GM12878 (cell line): ENCODE measurements around the gene RHOXF2. TPM values are rescaled to one million over a fixed set of nuclear protein-coding genes. Genes with fewer than 3 reads are reported as not detected.

ENCODE experiments used
- ATAC-seq: fragments of 200-7000 bp; cut with Tn5 transposase; 3 replicates; pipeline ENCODE4 v1.9.1; 2020; ENCODE audit warnings: mild to moderate bottlenecking, moderate library complexity
- BruUV-seq: library from RNA; stranded (reverse); fragments of 400-500 nt; replicated peaks from 2 replicates; lab custom pipeline; 2021; lab: Mats Ljungman, UMichigan
- CTCF ChIA-PET: fragments of 300-600 bp; sonication (Branson Sonifier 250); formaldehyde crosslinking; extraction: SDS; loops from one replicate; lab custom pipeline; 2021; ENCODE audit warnings: inconsistent platforms; lab: Yijun Ruan, JAX
- POLR2A ChIA-PET: fragments of 350-600 bp; formaldehyde crosslinking; extraction: SDS; loops from one replicate; lab custom pipeline; 2021; ENCODE audit warnings: inconsistent platforms; lab: Charles Lee
- RAD21 ChIA-PET: fragments of 300-600 bp; sonication (Branson Sonifier 250); formaldehyde crosslinking; loops from one replicate; lab custom pipeline; 2023; ENCODE audit warnings: antibody characterized with exemption; ENCODE audit not compliant: unreplicated experiment; lab: Charles Lee
- SMC1A ChIA-PET: fragments of 300-600 bp; sonication (Branson Sonifier 250); formaldehyde crosslinking; loops from one replicate; lab custom pipeline; 2023; ENCODE audit not compliant: unreplicated experiment, uncharacterized antibody; lab: Charles Lee
- DNase-seq: peaks from one replicate; pipeline ENCODE4 v3.0.0-alpha.2; 2011; ENCODE audit warnings: low read depth, low spot score
- FAIRE-seq: peaks from 3 replicates; lab custom pipeline; 2011; peaks lifted over from hg19 to GRCh38; lab: Jason Lieb, UNC
- H2AFZ ChIP-seq: 2 replicates; pipeline ENCODE4 v1.6.0; 2011; ENCODE audit warnings: low read depth, low read length, control low read depth; ENCODE audit not compliant: control insufficient read depth
- H3K27ac ChIP-seq: 2 replicates; pipeline ENCODE4 v1.5.1; 2011; ENCODE audit warnings: control low read depth; ENCODE audit not compliant: control insufficient read depth, insufficient read depth
- H3K27me3 ChIP-seq, 2 experiments: replicated peaks in 1 of 2; 2 replicates each; pipeline versions ENCODE4 v1.6.0 to v1.6.1; 2011; ENCODE audit warnings: low read length in 1 of 2; ENCODE audit not compliant: control insufficient read depth in 2 of 2, insufficient read depth in 2 of 2
- H3K36me3 ChIP-seq, 2 experiments: 2 replicates each; pipeline ENCODE4 v1.5.1; 2011; ENCODE audit warnings: low read length in 1 of 2; ENCODE audit not compliant: control insufficient read depth in 2 of 2, insufficient read depth in 2 of 2
- H3K4me1 ChIP-seq: 2 replicates; pipeline ENCODE4 v1.6.1; 2011; ENCODE audit warnings: mild to moderate bottlenecking, low read length, moderate library complexity, mixed read lengths; ENCODE audit not compliant: control insufficient read depth, insufficient read depth
- H3K4me2 ChIP-seq: 2 replicates; pipeline ENCODE4 v1.6.0; 2011; ENCODE audit warnings: control low read depth; ENCODE audit not compliant: control insufficient read depth, insufficient read depth
- H3K4me3 ChIP-seq: fragments of 200-600 bp; sonication (generic); 2 replicates; pipeline ENCODE4 v1.5.1; 2016
- H3K79me2 ChIP-seq: 2 replicates; pipeline ENCODE4 v1.6.0; 2011; ENCODE audit warnings: low read length; ENCODE audit not compliant: control insufficient read depth, insufficient read depth
- H3K9ac ChIP-seq: 2 replicates; pipeline ENCODE4 v1.8.0; 2011; ENCODE audit warnings: low read length, control low read depth, mixed read lengths; ENCODE audit not compliant: control insufficient read depth, insufficient read depth
- H3K9me3 ChIP-seq: replicated peaks from 3 replicates; pipeline ENCODE4 v1.5.1; 2011; ENCODE audit warnings: mild to moderate bottlenecking, low read length; ENCODE audit not compliant: control insufficient read depth, insufficient read depth
- H4K20me1 ChIP-seq: 2 replicates; pipeline ENCODE4 v1.6.0; 2011; ENCODE audit not compliant: control insufficient read depth, insufficient read depth
- BCL11A ChIP-seq: IDR thresholded peaks from 2 replicates; pipeline ENCODE4 v1.6.1; 2011; ENCODE audit warnings: low read depth, low read length
- BRCA1 ChIP-seq: IDR thresholded peaks from 2 replicates; pipeline ENCODE4 v1.6.1; 2011; ENCODE audit warnings: low read depth, low read length, improper control_type of control experiment
- CBFB ChIP-seq: IDR thresholded peaks from 2 replicates; pipeline ENCODE4 v1.6.1; 2016; ENCODE audit warnings: antibody characterized with exemption, low read depth
- CBX5 ChIP-seq: sonication (generic); IDR thresholded peaks from 2 replicates; pipeline ENCODE4 v1.6.1; 2016; ENCODE audit warnings: low read depth, moderate library complexity, mild to moderate bottlenecking, inconsistent platforms
- CHD2 ChIP-seq: IDR thresholded peaks from 2 replicates; pipeline ENCODE4 v1.6.1; 2011; ENCODE audit warnings: low read depth, low read length, improper control_type of control experiment, borderline replicate concordance
- CHD4 ChIP-seq: fragments of 200-600 bp; sonication (generic); IDR thresholded peaks from 2 replicates; pipeline ENCODE4 v1.6.1; 2016; ENCODE audit warnings: mild to moderate bottlenecking
- CREM ChIP-seq: IDR thresholded peaks from 2 replicates; pipeline ENCODE4 v1.6.1; 2014; ENCODE audit warnings: antibody characterized with exemption, low read depth
- GATAD2B ChIP-seq: fragments of 450-650 bp; conservative IDR thresholded peaks from 2 replicates; pipeline ENCODE4 v1.6.1; 2017; ENCODE audit warnings: low read depth, mild to moderate bottlenecking, moderate library complexity
- HDGF ChIP-seq: fragments of 450-650 bp; IDR thresholded peaks from 2 replicates; pipeline ENCODE4 v1.6.1; 2016; ENCODE audit warnings: antibody characterized with exemption
- IKZF1 ChIP-seq: fragments of 450-650 bp; conservative IDR thresholded peaks from 2 replicates; pipeline ENCODE4 v1.6.1; 2017; ENCODE audit warnings: antibody characterized with exemption, mild to moderate bottlenecking
- PAX5 ChIP-seq: IDR thresholded peaks from 2 replicates; pipeline ENCODE4 v1.6.1; 2011; ENCODE audit warnings: low read depth, low read length, borderline replicate concordance
- SMC3 ChIP-seq: IDR thresholded peaks from 2 replicates; pipeline ENCODE4 v1.6.1; 2011; ENCODE audit warnings: low read length, improper control_type of control experiment, borderline replicate concordance
- SPI1 ChIP-seq: IDR thresholded peaks from 2 replicates; pipeline ENCODE4 v1.6.1; 2011; ENCODE audit warnings: low read depth, mild to moderate bottlenecking, low read length, moderate library complexity, borderline replicate concordance; ENCODE audit not compliant: insufficient read depth
- SUPT20H ChIP-seq: IDR thresholded peaks from 2 replicates; pipeline ENCODE4 v1.6.1; 2011; ENCODE audit warnings: low read depth, mild to moderate bottlenecking, low read length, moderate library complexity, borderline replicate concordance; ENCODE audit not compliant: control insufficient read depth
- WGBS: methylation state at CpG from one replicate; pipeline ENCODE4 v1.1.6; 2016; ENCODE audit warnings: low lambda C conversion rate; ENCODE audit not compliant: insufficient replicate concordance, insufficient coverage; ENCODE audit errors: missing lambda C conversion rate; 5-methylcytosine and 5-hydroxymethylcytosine counted together
- in situ Hi-C: fragments of 300-500 bp; cut with MboI; formaldehyde crosslinking; loops from 9 replicates; pipeline ENCODE4 v1.14.3; 2018; ENCODE audit warnings: mixed read lengths
- intact Hi-C: fragments of 100-400 bp; cut with micrococcal nuclease; formaldehyde crosslinking; loops from one replicate; pipeline ENCODE4 v1.14.2; 2022; ENCODE audit not compliant: unreplicated experiment
- polyA plus RNA-seq, 11 experiments: library from polyadenylated mRNA; depleted of rRNA in 4 of 11; unstranded in 6 of 11; stranded (reverse) in 5 of 11; fragments of >200 nt; fragmentation: Nextera tagmentation in 4 of 11; fragmentation: Illumina TruSeq in 1 of 11; extraction: Ambion mirVana in 4 of 11; extraction: Trizol in 1 of 11; gene quantifications; 1 replicate in 1 of 11; 2 replicates in 10 of 11; pipeline versions ENCODE4 v1.2.1 to v1.2.3, GENCODE V29; 2011 to 2016; ENCODE audit warnings: inconsistent platforms in 2 of 11, missing spikeins in 2 of 11, low read depth in 1 of 11
- total RNA-seq, 4 experiments: library from RNA; depleted of rRNA in 3 of 4; stranded (reverse); fragments of >200 nt in 3 of 4; fragmentation: Illumina TruSeq in 1 of 4; extraction: Trizol in 1 of 4; gene quantifications; 2 replicates each; pipeline versions ENCODE4 v1.2.1 to v1.2.3, GENCODE V29; 2013 to 2021
- TF ChIP-seq, protein P1 (sequence below): fragments of 450-650 bp; IDR thresholded peaks from 2 replicates; pipeline ENCODE4 v1.6.1; 2017; ENCODE audit warnings: mild to moderate bottlenecking, low read depth, inconsistent platforms; ENCODE audit not compliant: poor library complexity, severe bottlenecking
- TF ChIP-seq, protein P2 (sequence below): fragments of 450-650 bp; IDR thresholded peaks from 2 replicates; pipeline ENCODE4 v1.6.1; 2016; ENCODE audit warnings: mild to moderate bottlenecking, moderate library complexity, borderline replicate concordance

The RHOXF2 gene
- total and polyA plus RNA-seq, 10 of the 15 experiments (the other 5 are each of a cell fraction or from before 2014, with no cell fraction given), result 0.03 TPM; not detected in 8

DNA sequence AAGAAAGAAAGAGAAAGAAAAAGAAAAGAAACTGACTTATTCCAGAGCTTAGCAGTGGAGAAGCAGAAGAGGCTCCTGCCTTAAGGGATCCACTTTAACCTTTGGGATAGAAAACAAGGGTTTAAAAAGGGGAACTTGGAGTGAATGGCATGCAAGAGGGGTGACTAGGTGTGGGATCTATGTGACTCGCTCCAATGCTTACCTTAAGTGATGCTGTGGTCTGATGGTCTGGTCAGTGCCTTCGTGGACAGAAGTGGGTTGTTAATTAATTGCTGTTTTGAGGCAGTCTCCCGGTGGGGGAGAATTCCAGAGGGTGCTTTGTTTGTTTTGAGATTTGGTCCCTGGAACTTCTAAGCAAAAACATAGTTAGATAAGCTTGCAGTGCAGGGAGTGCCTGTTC lies 21.6 kb upstream of the RHOXF2 start:
- ChIA-PET SMC1A (interaction anchor here (0.8 to 1.3 kb wide), 3 partner anchors 9 to 35 kb away, joined by 3 to 4 read pairs (median 4); no protein-coding TSS in a partner anchor), RAD21 (no interaction called here), POLR2A (interaction anchor here (0.9 kb wide), 1 partner anchor 136 kb away, joined by 3 read pairs; no protein-coding TSS in a partner anchor), CTCF (interaction anchor here (1.4 kb wide), 1 partner anchor 77 kb away, joined by 3 read pairs; no protein-coding TSS in a partner anchor)
- H4K20me1 ChIP-seq, result no peaks in the 10 kb centered on the region
- H2AFZ ChIP-seq, result no peak overlapping the region
- DNase-seq (no peak), ATAC-seq (peak; percentile 69), FAIRE-seq (no peak)
- no peaks in the 10 kb centered on the region for H3K4me1 ChIP-seq
- H3K9me3 ChIP-seq, result no peaks in the 10 kb centered on the region
- H3K27ac ChIP-seq, result no peak overlapping the region
- no TSS peak for BruUV-seq
- H3K9ac ChIP-seq, result no peak overlapping the region
- H3K4me3 ChIP-seq, result no peak overlapping the region
- TF ChIP-seq CBFB (no peak), CHD4 (no peak), BRCA1 (no peak), CHD2 (no peak), CBX5 (no peak), GATAD2B (no peak), CREM (no peak), PAX5 (no peak), IKZF1 (0 out of 2 replicates have a peak, but pooled peaks have one; percentile 14), SMC3 (no peak), BCL11A (0 out of 2 replicates have a peak, but pooled peaks have one; percentile 14), HDGF (no peak), SUPT20H (no peak), SPI1 (peak; percentile 42; the same call in 1 of the 2 replicates)
- TF ChIP-seq, protein P1, sequence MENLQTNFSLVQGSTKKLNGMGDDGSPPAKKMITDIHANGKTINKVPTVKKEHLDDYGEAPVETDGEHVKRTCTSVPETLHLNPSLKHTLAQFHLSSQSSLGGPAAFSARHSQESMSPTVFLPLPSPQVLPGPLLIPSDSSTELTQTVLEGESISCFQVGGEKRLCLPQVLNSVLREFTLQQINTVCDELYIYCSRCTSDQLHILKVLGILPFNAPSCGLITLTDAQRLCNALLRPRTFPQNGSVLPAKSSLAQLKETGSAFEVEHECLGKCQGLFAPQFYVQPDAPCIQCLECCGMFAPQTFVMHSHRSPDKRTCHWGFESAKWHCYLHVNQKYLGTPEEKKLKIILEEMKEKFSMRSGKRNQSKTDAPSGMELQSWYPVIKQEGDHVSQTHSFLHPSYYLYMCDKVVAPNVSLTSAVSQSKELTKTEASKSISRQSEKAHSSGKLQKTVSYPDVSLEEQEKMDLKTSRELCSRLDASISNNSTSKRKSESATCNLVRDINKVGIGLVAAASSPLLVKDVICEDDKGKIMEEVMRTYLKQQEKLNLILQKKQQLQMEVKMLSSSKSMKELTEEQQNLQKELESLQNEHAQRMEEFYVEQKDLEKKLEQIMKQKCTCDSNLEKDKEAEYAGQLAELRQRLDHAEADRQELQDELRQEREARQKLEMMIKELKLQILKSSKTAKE, result no peak
- TF ChIP-seq, protein P2, sequence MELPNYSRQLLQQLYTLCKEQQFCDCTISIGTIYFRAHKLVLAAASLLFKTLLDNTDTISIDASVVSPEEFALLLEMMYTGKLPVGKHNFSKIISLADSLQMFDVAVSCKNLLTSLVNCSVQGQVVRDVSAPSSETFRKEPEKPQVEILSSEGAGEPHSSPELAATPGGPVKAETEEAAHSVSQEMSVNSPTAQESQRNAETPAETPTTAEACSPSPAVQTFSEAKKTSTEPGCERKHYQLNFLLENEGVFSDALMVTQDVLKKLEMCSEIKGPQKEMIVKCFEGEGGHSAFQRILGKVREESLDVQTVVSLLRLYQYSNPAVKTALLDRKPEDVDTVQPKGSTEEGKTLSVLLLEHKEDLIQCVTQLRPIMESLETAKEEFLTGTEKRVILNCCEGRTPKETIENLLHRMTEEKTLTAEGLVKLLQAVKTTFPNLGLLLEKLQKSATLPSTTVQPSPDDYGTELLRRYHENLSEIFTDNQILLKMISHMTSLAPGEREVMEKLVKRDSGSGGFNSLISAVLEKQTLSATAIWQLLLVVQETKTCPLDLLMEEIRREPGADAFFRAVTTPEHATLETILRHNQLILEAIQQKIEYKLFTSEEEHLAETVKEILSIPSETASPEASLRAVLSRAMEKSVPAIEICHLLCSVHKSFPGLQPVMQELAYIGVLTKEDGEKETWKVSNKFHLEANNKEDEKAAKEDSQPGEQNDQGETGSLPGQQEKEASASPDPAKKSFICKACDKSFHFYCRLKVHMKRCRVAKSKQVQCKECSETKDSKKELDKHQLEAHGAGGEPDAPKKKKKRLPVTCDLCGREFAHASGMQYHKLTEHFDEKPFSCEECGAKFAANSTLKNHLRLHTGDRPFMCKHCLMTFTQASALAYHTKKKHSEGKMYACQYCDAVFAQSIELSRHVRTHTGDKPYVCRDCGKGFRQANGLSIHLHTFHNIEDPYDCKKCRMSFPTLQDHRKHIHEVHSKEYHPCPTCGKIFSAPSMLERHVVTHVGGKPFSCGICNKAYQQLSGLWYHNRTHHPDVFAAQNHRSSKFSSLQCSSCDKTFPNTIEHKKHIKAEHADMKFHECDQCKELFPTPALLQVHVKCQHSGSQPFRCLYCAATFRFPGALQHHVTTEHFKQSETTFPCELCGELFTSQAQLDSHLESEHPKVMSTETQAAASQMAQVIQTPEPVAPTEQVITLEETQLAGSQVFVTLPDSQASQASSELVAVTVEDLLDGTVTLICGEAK, result no peak
- H3K27me3 ChIP-seq, result no peaks in the 10 kb centered on the region
- intact Hi-C loops, result no loop called here
- in situ Hi-C loops, result loop anchor here (25.0 kb wide), 1 partner anchor 150 kb away; no protein-coding TSS in a partner anchor
- H3K36me3 ChIP-seq, result no peaks in the 10 kb centered on the region
- H3K79me2 ChIP-seq, result no peaks in the 10 kb centered on the region
- WGBS, result 13% methylated on average over 3 of the region's 3 CpGs
- no peak overlapping the region for H3K4me2 ChIP-seq
